ENCODE results near the gene ZFP36L1. TPM values are rescaled to one million over a fixed set of nuclear protein-coding genes. Genes with fewer than 3 reads are reported as not detected.

Gene ZFP36L1
- total and polyA plus RNA-seq, 2 of the 13 experiments (the other 11 are each of a cell fraction or from before 2014, with no cell fraction given) = 7.4 to 10.2 TPM

GRCh38 chr14:68816183-68816942 is 23.5 kb upstream of the ZFP36L1 start (continued):
- TF ChIP-seq GLMP (CRISPR knock-in tag; IDR thresholded peaks at IDR 0.05; ENCODE audit: borderline replicate concordance) = no peak
- TF ChIP-seq, protein P1, sequence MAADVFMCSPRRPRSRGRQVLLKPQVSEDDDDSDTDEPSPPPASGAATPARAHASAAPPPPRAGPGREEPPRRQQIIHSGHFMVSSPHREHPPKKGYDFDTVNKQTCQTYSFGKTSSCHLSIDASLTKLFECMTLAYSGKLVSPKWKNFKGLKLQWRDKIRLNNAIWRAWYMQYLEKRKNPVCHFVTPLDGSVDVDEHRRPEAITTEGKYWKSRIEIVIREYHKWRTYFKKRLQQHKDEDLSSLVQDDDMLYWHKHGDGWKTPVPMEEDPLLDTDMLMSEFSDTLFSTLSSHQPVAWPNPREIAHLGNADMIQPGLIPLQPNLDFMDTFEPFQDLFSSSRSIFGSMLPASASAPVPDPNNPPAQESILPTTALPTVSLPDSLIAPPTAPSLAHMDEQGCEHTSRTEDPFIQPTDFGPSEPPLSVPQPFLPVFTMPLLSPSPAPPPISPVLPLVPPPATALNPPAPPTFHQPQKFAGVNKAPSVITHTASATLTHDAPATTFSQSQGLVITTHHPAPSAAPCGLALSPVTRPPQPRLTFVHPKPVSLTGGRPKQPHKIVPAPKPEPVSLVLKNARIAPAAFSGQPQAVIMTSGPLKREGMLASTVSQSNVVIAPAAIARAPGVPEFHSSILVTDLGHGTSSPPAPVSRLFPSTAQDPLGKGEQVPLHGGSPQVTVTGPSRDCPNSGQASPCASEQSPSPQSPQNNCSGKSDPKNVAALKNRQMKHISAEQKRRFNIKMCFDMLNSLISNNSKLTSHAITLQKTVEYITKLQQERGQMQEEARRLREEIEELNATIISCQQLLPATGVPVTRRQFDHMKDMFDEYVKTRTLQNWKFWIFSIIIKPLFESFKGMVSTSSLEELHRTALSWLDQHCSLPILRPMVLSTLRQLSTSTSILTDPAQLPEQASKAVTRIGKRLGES (CRISPR knock-in tag; IDR thresholded peaks at IDR 0.05; ENCODE audit: borderline replicate concordance) = no peak
- TF ChIP-seq GATAD2A (CRISPR knock-in tag; IDR thresholded peaks at IDR 0.05) = peak; percentile 63
- TF ChIP-seq PCBP1 (IDR thresholded peaks at IDR 0.05; ENCODE audit: borderline replicate concordance, low read depth, low read length) = 0 out of 2 replicates have a peak, but pooled peaks have one; percentile 22
- TF ChIP-seq ZBTB21 (CRISPR knock-in tag; IDR thresholded peaks at IDR 0.05) = no peak
- peak; percentile 78 for TF ChIP-seq BORCS8-MEF2B (CRISPR knock-in tag; IDR thresholded peaks at IDR 0.05)
- TF ChIP-seq ZNF124 (CRISPR knock-in tag; IDR thresholded peaks at IDR 0.05) = peak; percentile 77; the same call in 1 of the 2 replicates
- TF ChIP-seq, protein P2, sequence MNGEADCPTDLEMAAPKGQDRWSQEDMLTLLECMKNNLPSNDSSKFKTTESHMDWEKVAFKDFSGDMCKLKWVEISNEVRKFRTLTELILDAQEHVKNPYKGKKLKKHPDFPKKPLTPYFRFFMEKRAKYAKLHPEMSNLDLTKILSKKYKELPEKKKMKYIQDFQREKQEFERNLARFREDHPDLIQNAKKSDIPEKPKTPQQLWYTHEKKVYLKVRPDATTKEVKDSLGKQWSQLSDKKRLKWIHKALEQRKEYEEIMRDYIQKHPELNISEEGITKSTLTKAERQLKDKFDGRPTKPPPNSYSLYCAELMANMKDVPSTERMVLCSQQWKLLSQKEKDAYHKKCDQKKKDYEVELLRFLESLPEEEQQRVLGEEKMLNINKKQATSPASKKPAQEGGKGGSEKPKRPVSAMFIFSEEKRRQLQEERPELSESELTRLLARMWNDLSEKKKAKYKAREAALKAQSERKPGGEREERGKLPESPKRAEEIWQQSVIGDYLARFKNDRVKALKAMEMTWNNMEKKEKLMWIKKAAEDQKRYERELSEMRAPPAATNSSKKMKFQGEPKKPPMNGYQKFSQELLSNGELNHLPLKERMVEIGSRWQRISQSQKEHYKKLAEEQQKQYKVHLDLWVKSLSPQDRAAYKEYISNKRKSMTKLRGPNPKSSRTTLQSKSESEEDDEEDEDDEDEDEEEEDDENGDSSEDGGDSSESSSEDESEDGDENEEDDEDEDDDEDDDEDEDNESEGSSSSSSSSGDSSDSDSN (CRISPR knock-in tag; IDR thresholded peaks at IDR 0.05) = peak; percentile 95
- no peak for TF ChIP-seq GFI1 (CRISPR knock-in tag; IDR thresholded peaks at IDR 0.05; ENCODE audit: borderline replicate concordance)
- peak; percentile 71 for TF ChIP-seq FOXO1 (CRISPR knock-in tag; IDR thresholded peaks at IDR 0.05)
- TF ChIP-seq KLF13 (CRISPR knock-in tag; IDR thresholded peaks at IDR 0.05) = 0 out of 2 replicates have a peak, but pooled peaks have one; percentile 42
- TF ChIP-seq ZNF530 (CRISPR knock-in tag; IDR thresholded peaks at IDR 0.05; ENCODE audit: low read depth) = no peak
- peak; percentile 73; the same call in 1 of the 2 replicates for TF ChIP-seq ZNF776 (CRISPR knock-in tag; IDR thresholded peaks at IDR 0.05)
- TF ChIP-seq, protein P3, sequence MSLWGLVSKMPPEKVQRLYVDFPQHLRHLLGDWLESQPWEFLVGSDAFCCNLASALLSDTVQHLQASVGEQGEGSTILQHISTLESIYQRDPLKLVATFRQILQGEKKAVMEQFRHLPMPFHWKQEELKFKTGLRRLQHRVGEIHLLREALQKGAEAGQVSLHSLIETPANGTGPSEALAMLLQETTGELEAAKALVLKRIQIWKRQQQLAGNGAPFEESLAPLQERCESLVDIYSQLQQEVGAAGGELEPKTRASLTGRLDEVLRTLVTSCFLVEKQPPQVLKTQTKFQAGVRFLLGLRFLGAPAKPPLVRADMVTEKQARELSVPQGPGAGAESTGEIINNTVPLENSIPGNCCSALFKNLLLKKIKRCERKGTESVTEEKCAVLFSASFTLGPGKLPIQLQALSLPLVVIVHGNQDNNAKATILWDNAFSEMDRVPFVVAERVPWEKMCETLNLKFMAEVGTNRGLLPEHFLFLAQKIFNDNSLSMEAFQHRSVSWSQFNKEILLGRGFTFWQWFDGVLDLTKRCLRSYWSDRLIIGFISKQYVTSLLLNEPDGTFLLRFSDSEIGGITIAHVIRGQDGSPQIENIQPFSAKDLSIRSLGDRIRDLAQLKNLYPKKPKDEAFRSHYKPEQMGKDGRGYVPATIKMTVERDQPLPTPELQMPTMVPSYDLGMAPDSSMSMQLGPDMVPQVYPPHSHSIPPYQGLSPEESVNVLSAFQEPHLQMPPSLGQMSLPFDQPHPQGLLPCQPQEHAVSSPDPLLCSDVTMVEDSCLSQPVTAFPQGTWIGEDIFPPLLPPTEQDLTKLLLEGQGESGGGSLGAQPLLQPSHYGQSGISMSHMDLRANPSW (CRISPR knock-in tag; IDR thresholded peaks at IDR 0.05; ENCODE audit: borderline replicate concordance) = no peak
- TF ChIP-seq ZMYM4 (CRISPR knock-in tag; IDR thresholded peaks at IDR 0.05) = peak; percentile 74
- no peak for TF ChIP-seq SRSF4 (IDR thresholded peaks at IDR 0.05; ENCODE audit: low read depth, low read length, poor library complexity, severe bottlenecking)

All from HepG2 (cell line).